A673 (cell line): ENCODE data around the gene RGPD6. TPM values are rescaled to one million over a fixed set of nuclear protein-coding genes. Genes with fewer than 3 reads are reported as not detected.
"Not testable (repeated sequence)": the region's sequence is repeated elsewhere in the genome, so short reads cannot be mapped to it uniquely, and the experiment has no call there.

Experiments
- BruUV-seq: library from RNA; stranded (reverse); fragments of 400-500 nt; replicated peaks from 2 replicates; lab custom pipeline; 2021; lab: Mats Ljungman, UMichigan
- CTCF ChIA-PET: fragments of 300-600 bp; sonication (Branson Sonifier 250); formaldehyde crosslinking; loops from one replicate; lab custom pipeline; 2022; ENCODE audit warnings: antibody characterized with exemption; lab: Charles Lee
- POLR2A ChIA-PET: fragments of 300-600 bp; sonication (Branson Sonifier 250); formaldehyde crosslinking; loops from one replicate; lab custom pipeline; 2022; ENCODE audit warnings: antibody characterized with exemption; ENCODE audit not compliant: low non-redundant PET; lab: Charles Lee
- DNase-seq: peaks from one replicate; pipeline ENCODE4 v3.0.0-alpha.2; 2015; ENCODE audit warnings: low spot score
- H3K27ac ChIP-seq: fragments of 200-600 bp; sonication (generic); 2 replicates; pipeline ENCODE4 v1.5.1; 2016; ENCODE audit warnings: mixed run types, low read depth, mild to moderate bottlenecking, mixed read lengths, antibody characterized with exemption, low read length; ENCODE audit not compliant: poor library complexity, severe bottlenecking
- H3K27me3 ChIP-seq: fragments of 200-600 bp; sonication (generic); replicated peaks from 2 replicates; pipeline ENCODE4 v1.6.1; 2017; ENCODE audit warnings: mixed run types, low read depth, mild to moderate bottlenecking, mixed read lengths, antibody characterized with exemption, low read length; ENCODE audit not compliant: insufficient read depth, poor library complexity
- H3K36me3 ChIP-seq: fragments of 200-600 bp; sonication (generic); 2 replicates; pipeline ENCODE4 v1.6.1; 2016; ENCODE audit warnings: mixed run types, mild to moderate bottlenecking, mixed read lengths, antibody characterized with exemption, low read length; ENCODE audit not compliant: insufficient read depth, poor library complexity, severe bottlenecking
- H3K4me1 ChIP-seq: fragments of 200-600 bp; sonication (generic); 2 replicates; pipeline ENCODE4 v1.6.1; 2017; ENCODE audit warnings: mixed run types, mild to moderate bottlenecking, mixed read lengths, antibody characterized with exemption, low read length; ENCODE audit not compliant: insufficient read depth, poor library complexity, severe bottlenecking
- H3K4me3 ChIP-seq: fragments of 200-600 bp; sonication (generic); 2 replicates; pipeline ENCODE4 v1.5.1; 2016; ENCODE audit warnings: low read depth, mixed run types, mild to moderate bottlenecking, mixed read lengths, low read length; ENCODE audit not compliant: poor library complexity, severe bottlenecking
- H3K9me3 ChIP-seq: fragments of 200-600 bp; sonication (generic); 2 replicates; pipeline ENCODE4 v1.6.1; 2016; ENCODE audit warnings: mixed run types, low read depth, mild to moderate bottlenecking, mixed read lengths, antibody characterized with exemption, low read length; ENCODE audit not compliant: poor library complexity, severe bottlenecking
- intact Hi-C: fragments of 100-400 bp; cut with micrococcal nuclease; formaldehyde crosslinking; loops from one replicate; pipeline ENCODE4 v1.10.0; 2022; ENCODE audit not compliant: unreplicated experiment
- total RNA-seq: library from RNA; stranded (reverse); gene quantifications from 2 replicates; pipeline ENCODE4 v1.2.3, GENCODE V29; 2021

Gene RGPD6
- total RNA-seq, 1 experiment from 2014 or later, result 69.2 TPM

- BruUV-seq, H3K27ac ChIP-seq, H3K9me3 ChIP-seq, H3K4me1 ChIP-seq, H3K27me3 ChIP-seq, intact Hi-C loops, H3K4me3 ChIP-seq, DNase-seq, POLR2A ChIA-PET, CTCF ChIA-PET, H3K36me3 ChIP-seq: not testable (repeated sequence)
These were observed 99.7 kb downstream of the RGPD6 start for GRCh38 chr2:110477370-110477769.

GRCh38 chr2:110476952-110477351, 100.1 kb downstream of the RGPD6 start:
- intact Hi-C loops, H3K9me3 ChIP-seq, H3K4me3 ChIP-seq, H3K4me1 ChIP-seq, CTCF ChIA-PET, H3K27ac ChIP-seq, H3K36me3 ChIP-seq, DNase-seq, BruUV-seq, POLR2A ChIA-PET, H3K27me3 ChIP-seq: not testable (repeated sequence)

- H3K4me1 ChIP-seq, H3K27me3 ChIP-seq, H3K4me3 ChIP-seq, H3K27ac ChIP-seq, CTCF ChIA-PET, H3K36me3 ChIP-seq, POLR2A ChIA-PET, H3K9me3 ChIP-seq, intact Hi-C loops, DNase-seq, BruUV-seq: not testable (repeated sequence)
These were observed 101.2 kb downstream of the RGPD6 start for GRCh38 chr2:110475627-110476359.

DNA sequence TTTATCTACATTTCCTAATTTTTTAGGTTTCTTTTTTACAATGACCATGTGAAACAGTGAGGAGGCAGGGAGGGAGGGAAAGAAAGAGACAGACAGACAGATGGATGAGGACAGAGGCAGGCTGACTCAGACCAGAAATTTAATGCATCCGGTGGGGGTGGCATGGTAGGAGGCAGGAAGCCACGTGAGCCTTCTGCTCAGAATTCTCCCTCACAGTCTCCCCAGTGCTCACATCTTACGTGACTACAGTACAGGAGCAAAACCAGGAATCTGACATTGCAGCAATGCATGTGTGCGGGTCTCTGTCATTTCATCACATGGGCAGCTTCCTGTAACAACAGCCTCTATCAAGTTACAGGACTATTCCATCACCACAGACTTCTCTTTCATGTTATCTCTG, 102.1 kb downstream of the RGPD6 start:
- CTCF ChIA-PET, DNase-seq, H3K4me3 ChIP-seq, H3K36me3 ChIP-seq, H3K27me3 ChIP-seq, intact Hi-C loops, BruUV-seq, H3K4me1 ChIP-seq, H3K27ac ChIP-seq, H3K9me3 ChIP-seq, POLR2A ChIA-PET: not testable (repeated sequence)

- H3K36me3 ChIP-seq, H3K4me1 ChIP-seq, POLR2A ChIA-PET, CTCF ChIA-PET, DNase-seq, H3K9me3 ChIP-seq, H3K4me3 ChIP-seq, H3K27ac ChIP-seq, intact Hi-C loops, BruUV-seq, H3K27me3 ChIP-seq: not testable (repeated sequence)
These were observed 104.0 kb downstream of the RGPD6 start for GRCh38 chr2:110473059-110473358.

DNA sequence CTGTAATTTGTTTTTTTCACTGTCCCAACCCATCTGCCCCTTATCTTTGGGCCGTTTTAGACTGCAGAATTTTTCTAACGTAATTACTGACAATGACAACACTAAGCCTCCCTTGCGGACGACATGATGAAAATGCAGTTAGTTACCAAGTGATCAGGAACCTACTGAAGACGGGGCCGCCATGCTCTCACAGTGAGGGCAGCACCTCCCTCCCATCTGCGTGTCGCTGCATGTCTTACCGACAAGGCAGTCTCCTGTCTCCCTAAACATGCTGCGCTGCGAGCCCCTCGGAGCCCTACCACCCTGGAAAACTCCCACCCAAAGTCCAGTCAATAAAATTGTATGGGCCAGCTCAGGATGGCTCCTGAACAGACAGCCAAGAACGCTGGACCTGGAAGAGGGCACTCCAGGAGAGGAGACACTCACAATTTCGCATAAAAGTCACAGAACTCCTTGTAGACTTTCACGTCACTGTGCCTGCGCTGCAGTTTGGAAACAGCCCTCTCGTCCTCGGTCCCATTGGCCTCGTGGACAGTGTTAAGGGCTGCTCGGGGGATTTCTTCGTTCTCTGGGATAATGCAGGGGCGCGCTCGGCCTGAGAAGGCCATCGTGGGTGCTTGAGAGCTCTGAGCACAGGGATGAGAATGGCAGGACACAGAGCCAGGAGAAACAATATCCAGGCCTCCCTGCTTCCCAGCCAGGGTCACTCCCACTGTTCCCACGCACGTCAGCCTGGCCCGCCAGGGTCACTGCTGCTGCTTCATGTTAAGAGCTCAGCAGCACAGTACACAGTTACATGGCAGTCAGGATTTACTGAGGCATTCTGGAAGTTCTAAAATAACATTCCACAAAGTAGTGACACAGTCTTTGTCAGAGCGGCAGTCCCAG, 104.6 kb downstream of the RGPD6 start, which contains the start of gene LIMS4:
Gene LIMS4, minus strand, starts transcription at position 646 of the 888 bp plus-strand sequence. Its CDS starts 38 bp downstream, at position 608.
- POLR2A ChIA-PET, H3K27ac ChIP-seq, BruUV-seq, DNase-seq, H3K9me3 ChIP-seq, H3K27me3 ChIP-seq, CTCF ChIA-PET, intact Hi-C loops, H3K4me1 ChIP-seq, H3K36me3 ChIP-seq, H3K4me3 ChIP-seq: not testable (repeated sequence)

GRCh38 chr2:110468921-110469320, 108.1 kb downstream of the RGPD6 start:
- BruUV-seq, H3K36me3 ChIP-seq, CTCF ChIA-PET, H3K27ac ChIP-seq, intact Hi-C loops, H3K4me3 ChIP-seq, H3K27me3 ChIP-seq, POLR2A ChIA-PET, H3K9me3 ChIP-seq, H3K4me1 ChIP-seq, DNase-seq: not testable (repeated sequence)
